T follicular helper cell (primary cell): Measurements from ENCODE around the gene PLD4.

Experiments
- DNase-seq: peaks from one replicate; pipeline ENCODE4 v3.0.0-alpha.2; 2020; ENCODE audit warnings: low read depth

PLD4 gene

DNA sequence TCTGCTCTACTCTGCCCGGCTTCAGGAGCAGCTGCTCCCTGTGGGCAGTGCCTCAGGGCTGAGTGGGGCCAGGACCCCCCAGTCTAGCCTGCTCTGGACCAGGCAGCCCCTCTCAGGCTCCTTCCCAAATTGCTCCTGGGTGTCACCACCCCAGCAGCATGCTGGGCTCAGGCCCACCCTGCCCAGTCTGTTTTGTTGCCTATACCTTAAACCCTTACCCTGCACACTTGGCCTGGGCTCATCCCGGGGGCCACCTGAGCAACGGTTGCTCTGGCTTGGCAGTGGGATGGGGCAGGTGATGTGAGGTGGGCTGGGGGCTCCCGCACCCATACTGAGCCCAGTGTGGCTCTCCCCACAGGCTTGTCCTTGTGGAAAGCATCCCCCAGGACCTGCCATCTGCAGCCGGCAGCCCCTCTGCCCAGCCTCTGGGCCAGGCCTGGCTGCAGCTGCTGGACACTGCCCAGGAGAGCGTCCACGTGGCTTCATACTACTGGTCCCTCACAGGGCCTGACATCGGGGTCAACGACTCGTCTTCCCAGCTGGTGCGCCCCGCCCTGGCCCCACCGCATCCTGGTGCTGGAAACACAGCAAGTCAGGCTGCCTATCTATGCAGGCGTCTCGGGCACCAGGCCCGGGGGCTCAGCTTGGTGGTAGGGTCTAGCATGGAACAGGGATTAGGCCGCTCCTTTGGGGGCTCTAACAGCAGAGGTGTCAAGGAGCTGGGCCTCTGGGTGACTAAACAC is 3.9 kb downstream of the PLD4 start:
- no peak for DNase-seq

GRCh38 chr14:104929268-104930230 is 4.9 kb downstream of the PLD4 start:
- DNase-seq = no peak

GRCh38 chr14:104930526-104931303 is 6.0 kb downstream of the PLD4 start:
- no peak for DNase-seq

DNA sequence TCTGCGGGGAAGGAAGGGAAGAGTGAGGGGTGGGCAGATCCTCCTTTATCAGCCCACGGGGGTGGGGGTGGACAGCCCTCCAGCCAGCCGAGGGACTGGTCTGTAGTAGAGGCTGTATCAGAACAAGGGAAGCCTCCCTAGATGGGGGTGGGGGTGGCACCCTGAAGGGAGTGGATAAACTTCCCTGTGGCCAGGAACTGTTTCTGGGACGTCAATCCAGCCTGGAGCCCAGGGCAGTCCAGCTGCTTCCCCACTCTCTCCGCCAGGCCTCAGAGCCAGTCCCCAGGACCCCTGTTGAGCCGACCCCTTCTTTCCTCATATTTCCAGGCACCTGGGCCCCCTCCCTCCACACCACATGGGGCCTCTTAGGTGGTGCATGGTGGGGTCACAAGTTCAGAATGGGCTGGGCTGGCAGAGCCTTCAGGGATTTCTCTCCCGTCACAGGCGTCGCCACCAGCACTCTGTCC is 6.7 kb downstream of the PLD4 start:
- DNase-seq = no peak

- no peak for DNase-seq
Observed at GRCh38 chr14:104931771-104932675, 7.3 kb downstream of the PLD4 start.

DNA sequence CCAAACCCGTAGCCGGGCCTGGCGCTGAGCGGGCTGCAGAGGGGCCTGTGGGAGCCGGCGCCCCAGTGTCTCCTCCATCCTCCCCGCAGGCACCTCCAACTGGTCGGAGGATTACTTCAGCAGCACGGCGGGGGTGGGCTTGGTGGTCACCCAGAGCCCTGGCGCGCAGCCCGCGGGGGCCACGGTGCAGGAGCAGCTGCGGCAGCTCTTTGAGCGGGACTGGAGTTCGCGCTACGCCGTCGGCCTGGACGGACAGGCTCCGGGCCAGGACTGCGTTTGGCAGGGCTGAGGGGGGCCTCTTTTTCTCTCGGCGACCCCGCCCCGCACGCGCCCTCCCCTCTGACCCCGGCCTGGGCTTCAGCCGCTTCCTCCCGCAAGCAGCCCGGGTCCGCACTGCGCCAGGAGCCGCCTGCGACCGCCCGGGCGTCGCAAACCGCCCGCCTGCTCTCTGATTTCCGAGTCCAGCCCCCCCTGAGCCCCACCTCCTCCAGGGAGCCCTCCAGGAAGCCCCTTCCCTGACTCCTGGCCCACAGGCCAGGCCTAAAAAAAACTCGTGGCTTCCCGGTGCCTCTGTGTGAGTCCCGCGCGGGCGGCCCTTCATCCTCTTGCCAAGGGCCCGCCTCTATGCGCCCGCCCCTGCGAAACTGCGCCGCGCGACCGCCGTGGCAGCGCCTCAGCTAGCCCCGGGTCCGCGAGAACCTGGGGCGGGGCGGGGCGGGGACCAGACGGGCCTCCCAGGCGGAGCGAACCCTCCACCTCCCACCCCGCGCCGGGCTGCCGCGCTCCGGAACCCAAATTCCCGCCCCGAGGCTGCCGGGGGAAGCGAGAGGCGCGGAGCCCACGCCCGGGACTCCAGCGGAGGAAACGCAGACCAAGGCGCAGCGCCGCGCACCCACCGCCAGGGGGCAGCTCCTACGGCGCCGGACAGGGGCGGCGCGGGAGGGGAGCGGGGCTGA is 8.3 kb downstream of the PLD4 start:
- DNase-seq = peak; percentile 72

- no peak for DNase-seq
Observed at GRCh38 chr14:104933746-104934733, 9.4 kb downstream of the PLD4 start.

GRCh38 chr14:104935026-104935650 is 10.5 kb downstream of the PLD4 start:
- DNase-seq = no peak

GRCh38 chr14:104935955-104936354 is 11.3 kb downstream of the PLD4 start:
- no peak for DNase-seq

- DNase-seq = no peak
Observed at GRCh38 chr14:104936361-104937155, 11.9 kb downstream of the PLD4 start.

GRCh38 chr14:104937161-104937560 is 12.5 kb downstream of the PLD4 start:
- no peak for DNase-seq

DNA sequence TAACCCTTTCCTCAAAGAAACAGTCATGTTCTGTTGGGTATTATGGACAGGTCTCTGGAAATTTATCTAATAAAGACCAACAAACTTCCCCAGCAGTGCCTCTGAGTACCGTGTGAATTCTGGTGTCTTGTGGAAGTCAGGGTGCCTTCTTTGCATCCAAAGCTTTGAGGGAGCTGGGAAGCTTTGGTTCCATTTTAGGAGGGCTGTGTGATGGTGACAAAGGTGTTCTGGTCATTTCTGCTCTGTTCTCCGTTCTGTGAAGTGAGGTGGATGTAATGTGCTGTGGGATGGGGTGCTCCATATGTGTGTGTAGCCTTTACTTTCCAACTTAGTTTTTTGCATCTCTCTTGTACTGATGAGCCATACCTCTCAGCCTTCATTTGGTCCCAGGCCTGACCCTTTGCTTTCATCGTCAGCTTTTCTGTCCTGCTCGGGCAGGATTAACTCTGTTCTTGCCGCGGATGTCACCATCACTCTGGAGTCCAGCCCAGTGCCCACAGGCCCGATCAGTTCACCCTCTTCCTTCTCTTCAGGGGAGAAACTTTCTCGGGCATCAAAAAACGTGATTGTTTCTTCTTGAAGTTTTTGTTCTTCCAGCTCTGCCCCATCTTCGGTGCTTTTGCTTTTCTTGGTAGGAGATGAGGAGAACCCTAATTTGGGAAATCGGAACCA is 13.2 kb downstream of the PLD4 start:
- no peak for DNase-seq

GRCh38 chr14:104938436-104938835 is 13.8 kb downstream of the PLD4 start:
- DNase-seq = no peak

GRCh38 chr14:104938960-104939359 is 14.3 kb downstream of the PLD4 start:
- DNase-seq = no peak

DNA sequence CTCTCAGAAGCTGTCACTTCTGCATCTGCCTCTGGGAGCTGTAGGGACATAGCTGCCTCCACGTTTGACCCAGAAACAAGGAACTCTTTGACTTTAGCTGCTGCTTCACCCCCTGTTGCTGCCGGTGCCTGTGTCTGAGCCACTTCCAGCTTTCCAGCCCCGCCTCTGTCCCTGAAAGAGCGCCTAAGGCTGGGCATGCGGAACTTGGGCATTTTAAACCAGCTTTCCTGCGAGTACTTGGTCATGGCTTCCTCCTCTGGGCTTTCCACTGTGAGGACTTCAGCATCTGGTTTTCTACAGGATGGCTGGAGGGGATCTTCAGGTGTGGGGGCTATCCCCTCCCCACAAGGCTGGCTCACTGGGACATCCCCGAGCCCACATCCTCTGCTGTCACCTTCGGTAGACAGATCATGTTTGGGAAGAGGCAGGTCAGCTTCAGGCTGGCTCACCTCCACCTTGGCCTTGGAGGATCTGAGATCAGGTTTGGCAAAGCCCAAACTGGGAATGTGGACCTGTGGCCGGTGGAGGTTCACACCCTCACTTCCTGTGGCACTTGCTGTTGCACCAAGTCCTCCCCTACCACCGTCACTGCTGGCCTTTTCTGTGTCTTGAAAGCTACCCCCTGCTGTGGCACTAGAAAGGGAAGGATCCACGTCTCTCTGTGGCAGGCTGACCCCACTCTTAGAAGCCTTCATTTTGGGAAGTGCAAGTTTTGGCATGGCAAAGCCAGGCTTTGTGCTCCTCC is 15.2 kb downstream of the PLD4 start:
- DNase-seq = no peak
